Measurements from ENCODE around the gene LRRC75A.

DNA sequence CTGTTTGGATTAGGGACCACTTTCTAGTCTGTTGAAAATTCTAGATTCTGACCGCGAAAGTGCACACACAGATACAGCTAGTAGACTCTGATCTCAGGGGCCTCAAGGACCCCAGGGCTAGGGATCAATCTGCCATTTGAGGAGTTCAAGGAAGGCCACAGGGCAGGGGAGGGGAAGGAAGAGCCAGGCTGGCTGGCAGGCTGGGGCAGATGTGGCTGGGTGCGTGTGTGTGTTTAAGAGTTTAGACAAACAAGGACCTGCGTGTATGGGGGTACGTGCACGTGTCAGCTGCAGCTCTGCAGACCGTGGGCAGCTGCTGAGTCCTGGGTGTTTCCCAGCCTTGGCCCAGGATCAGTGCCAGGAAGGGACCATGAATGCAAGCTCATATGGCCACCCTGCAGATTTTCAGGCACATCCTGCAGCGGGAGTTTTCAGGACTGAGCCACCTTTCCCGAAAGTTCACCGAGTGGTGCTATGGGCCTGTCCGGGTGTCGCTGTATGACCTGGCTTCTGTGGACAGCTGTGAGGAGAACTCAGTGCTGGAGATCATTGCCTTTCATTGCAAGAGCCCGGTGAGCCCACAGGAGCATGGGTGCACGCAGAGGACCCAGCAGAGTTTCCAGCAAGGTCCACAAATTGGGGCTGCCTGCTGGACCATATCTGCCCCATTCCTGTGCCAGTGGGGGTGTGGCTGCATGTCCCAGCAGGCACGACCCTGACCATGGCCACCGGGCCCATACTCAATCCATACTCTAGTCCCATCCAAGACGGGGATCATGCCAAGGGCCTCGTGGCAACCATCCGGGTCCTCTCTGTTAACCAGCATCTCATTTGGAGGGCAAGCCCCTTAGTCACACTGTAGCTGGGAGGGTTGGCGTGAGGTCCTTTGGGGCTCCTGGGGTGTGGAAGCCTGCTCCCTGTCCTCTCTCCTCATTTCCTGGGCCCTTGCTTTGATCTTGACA, 66.0 kb downstream of the LRRC75A start:
- no peak for TF ChIP-seq CTCF (IDR thresholded peaks at IDR 0.05)
- TF ChIP-seq POLR2AphosphoS5 (IDR thresholded peaks at IDR 0.05) = no peak

Measured in stomach (tissue), 4 donors.